H9 (cell line): ENCODE data around the gene NKRF. TPM values are rescaled to one million over a fixed set of nuclear protein-coding genes. Genes with fewer than 3 reads are reported as not detected.

Experiments used
- DNase-seq: peaks from one replicate; pipeline ENCODE4 v3.0.0-alpha.2; 2017
- H2AFZ ChIP-seq: one replicate; pipeline ENCODE4 v1.6.1; 2013; ENCODE audit warnings: mild to moderate bottlenecking, low read length, control low read depth, moderate library complexity
- H2AK5ac ChIP-seq: 2 replicates; pipeline ENCODE4 v1.6.1; 2013; ENCODE audit warnings: low read length, control low read depth, mixed read lengths; ENCODE audit not compliant: insufficient read length
- H2BK120ac ChIP-seq: one replicate; pipeline ENCODE4 v1.6.1; 2013; ENCODE audit warnings: low read depth, mild to moderate bottlenecking, low read length, control low read depth, inconsistent platforms; ENCODE audit not compliant: poor library complexity, severe bottlenecking
- H2BK12ac ChIP-seq: 2 replicates; pipeline ENCODE4 v1.6.1; 2013; ENCODE audit warnings: low read length, control low read depth, mixed read lengths, low read depth; ENCODE audit not compliant: insufficient read length
- H2BK15ac ChIP-seq: 2 replicates; pipeline ENCODE4 v1.6.1; 2013; ENCODE audit warnings: low read depth, low read length, control low read depth
- H2BK20ac ChIP-seq: one replicate; pipeline ENCODE4 v1.6.1; 2013; ENCODE audit warnings: low read depth, mild to moderate bottlenecking, low read length, control low read depth, inconsistent platforms; ENCODE audit not compliant: poor library complexity, severe bottlenecking
- H2BK5ac ChIP-seq: 2 replicates; pipeline ENCODE4 v1.6.1; 2013; ENCODE audit warnings: low read length, control low read depth, mixed read lengths; ENCODE audit not compliant: insufficient read length
- H3K14ac ChIP-seq: 2 replicates; pipeline ENCODE4 v1.6.1; 2013; ENCODE audit warnings: low read length, control low read depth; ENCODE audit not compliant: insufficient read depth
- H3K18ac ChIP-seq: 2 replicates; pipeline ENCODE4 v1.6.1; 2013; ENCODE audit warnings: low read depth, mild to moderate bottlenecking, mixed read lengths, low read length, control low read depth; ENCODE audit not compliant: insufficient read length
- H3K23ac ChIP-seq: 2 replicates; pipeline ENCODE4 v1.6.1; 2013; ENCODE audit warnings: low read length, control low read depth, mixed read lengths, low read depth; ENCODE audit not compliant: insufficient read length
- H3K23me2 ChIP-seq: 2 replicates; pipeline ENCODE4 v1.6.1; 2013; ENCODE audit warnings: low read depth, mild to moderate bottlenecking, mixed read lengths, low read length, control low read depth; ENCODE audit not compliant: insufficient read length, poor library complexity, severe bottlenecking
- H3K27ac ChIP-seq: 2 replicates; pipeline ENCODE4 v1.5.1; 2013; ENCODE audit warnings: low read length, control low read depth, mixed read lengths, low read depth; ENCODE audit not compliant: insufficient read length
- H3K27me3 ChIP-seq: 2 replicates; pipeline ENCODE4 v1.6.1; 2013; ENCODE audit warnings: low read length, control low read depth, inconsistent platforms; ENCODE audit not compliant: insufficient read depth
- H3K4ac ChIP-seq: 2 replicates; pipeline ENCODE4 v1.6.1; 2013; ENCODE audit warnings: low read depth, mild to moderate bottlenecking, control low read depth, inconsistent platforms, low read length, moderate library complexity
- H3K4me1 ChIP-seq: 2 replicates; pipeline ENCODE4 v1.6.1; 2013; ENCODE audit warnings: low read length, control low read depth, inconsistent platforms; ENCODE audit not compliant: insufficient read depth
- H3K4me2 ChIP-seq: 2 replicates; pipeline ENCODE4 v1.6.1; 2013; ENCODE audit warnings: low read length, control low read depth, mixed read lengths; ENCODE audit not compliant: insufficient read length, insufficient read depth
- H3K56ac ChIP-seq: 2 replicates; pipeline ENCODE4 v1.6.1; 2013; ENCODE audit warnings: low read depth, mild to moderate bottlenecking, mixed read lengths, low read length, control low read depth; ENCODE audit not compliant: insufficient read length
- H3K79me1 ChIP-seq: 2 replicates; pipeline ENCODE4 v1.6.1; 2013; ENCODE audit warnings: low read depth, mild to moderate bottlenecking, moderate library complexity, low read length, control low read depth, inconsistent platforms; ENCODE audit not compliant: insufficient read depth, poor library complexity, severe bottlenecking
- H3K79me2 ChIP-seq: 2 replicates; pipeline ENCODE4 v1.6.1; 2013; ENCODE audit warnings: low read length, control low read depth, inconsistent platforms; ENCODE audit not compliant: insufficient read depth
- H3K9ac ChIP-seq: 2 replicates; pipeline ENCODE4 v1.6.1; 2013; ENCODE audit warnings: low read length, control low read depth, mixed read lengths; ENCODE audit not compliant: insufficient read length; ENCODE audit errors: extremely low read depth
- H3K9me3 ChIP-seq: one replicate; pipeline ENCODE4 v1.6.1; 2013; ENCODE audit warnings: low read depth, low read length, inconsistent platforms; ENCODE audit not compliant: control insufficient read depth
- H3T11ph ChIP-seq: one replicate; pipeline ENCODE4 v1.6.1; 2013; ENCODE audit warnings: mild to moderate bottlenecking, low read length, control low read depth, inconsistent platforms
- H4K20me1 ChIP-seq: one replicate; pipeline ENCODE4 v1.6.1; 2013; ENCODE audit not compliant: control insufficient read depth, insufficient read length, insufficient read depth
- H4K5ac ChIP-seq: 2 replicates; pipeline ENCODE4 v1.6.1; 2013; ENCODE audit warnings: low read depth, mild to moderate bottlenecking, mixed read lengths, low read length, control low read depth; ENCODE audit not compliant: insufficient read length
- H4K8ac ChIP-seq: replicated peaks from 2 replicates; pipeline ENCODE4 v1.6.1; 2013; ENCODE audit warnings: low read length, control low read depth, mixed read lengths, low read depth; ENCODE audit not compliant: insufficient read length
- H4K91ac ChIP-seq: 2 replicates; pipeline ENCODE4 v1.6.1; 2013; ENCODE audit warnings: low read depth, mild to moderate bottlenecking, moderate library complexity, mixed read lengths, low read length, control low read depth; ENCODE audit not compliant: insufficient read length
- H3K27ac Mint-ChIP-seq, 3 experiments: 2 replicates in 2 of 3; 3 replicates in 1 of 3; pipeline ENCODE4 v1.8.0; 2020 to 2021; ENCODE audit warnings: mixed read lengths in 3 of 3, mild to moderate bottlenecking in 1 of 3, moderate library complexity in 1 of 3
- H3K27me3 Mint-ChIP-seq: 2 replicates; pipeline ENCODE4 v1.8.0; 2021; ENCODE audit warnings: low read depth, mild to moderate bottlenecking, moderate library complexity, mixed read lengths
- H3K36me3 Mint-ChIP-seq, 3 experiments: 2 replicates in 2 of 3; 3 replicates in 1 of 3; pipeline ENCODE4 v1.8.0; 2020 to 2021; ENCODE audit warnings: low read depth in 3 of 3, mixed read lengths in 3 of 3; ENCODE audit not compliant: insufficient read depth in 1 of 3
- H3K4me1 Mint-ChIP-seq, 2 experiments: 2 replicates each; pipeline ENCODE4 v1.8.0; 2020; ENCODE audit warnings: mixed read lengths in 2 of 2
- H3K4me3 Mint-ChIP-seq, 2 experiments: 2 replicates in 1 of 2; 3 replicates in 1 of 2; pipeline ENCODE4 v1.8.0; 2020 to 2021; ENCODE audit warnings: mild to moderate bottlenecking in 2 of 2, mixed read lengths in 2 of 2, moderate library complexity in 1 of 2
- H3K9me3 Mint-ChIP-seq, 2 experiments: 2 replicates in 1 of 2; 3 replicates in 1 of 2; pipeline ENCODE4 v1.8.0; 2020; ENCODE audit warnings: mild to moderate bottlenecking in 2 of 2, mixed read lengths in 2 of 2, moderate library complexity in 1 of 2
- WGBS: extraction: QIAGEN DNeasy Blood & Tissue Kit; methylation state at CpG from one replicate; pipeline ENCODE4 v1.1.7; 2013; ENCODE audit warnings: missing lambda C conversion rate, low lambda C conversion rate, mixed read lengths; ENCODE audit not compliant: insufficient read length; ENCODE audit errors: extremely low coverage; 5-methylcytosine and 5-hydroxymethylcytosine counted together
- total RNA-seq: library from RNA; stranded (reverse); gene quantifications from 2 replicates; pipeline ENCODE4 v1.2.1, GENCODE V29; 2021
- TF ChIP-seq, protein P1 (sequence below): fragments of 200-600 bp; sonication (generic); conservative IDR thresholded peaks from 3 replicates; pipeline ENCODE4 v1.8.0; 2021; ENCODE audit warnings: antibody characterized with exemption, mild to moderate bottlenecking

NKRF gene
- total RNA-seq, 1 experiment from 2014 or later, result 15.1 TPM

DNA sequence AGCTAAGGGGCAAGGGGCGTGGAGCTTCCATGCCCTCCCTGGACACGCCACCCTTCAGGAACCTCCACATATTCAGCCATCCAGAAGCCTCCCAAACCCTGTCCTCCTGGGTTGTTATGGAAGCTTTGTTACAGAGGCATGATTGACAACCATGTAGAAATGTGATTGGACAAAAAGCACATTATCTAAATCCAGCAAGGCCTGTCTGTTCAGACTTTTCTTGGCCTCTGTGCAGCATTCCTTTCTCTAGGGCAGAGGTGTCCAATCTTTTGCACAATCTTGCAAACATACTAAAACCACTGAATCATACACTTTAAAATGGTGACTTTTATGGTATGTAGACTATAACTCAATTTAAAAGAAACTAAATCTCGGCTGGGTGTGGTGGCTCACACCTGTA, 53.7 kb downstream of the NKRF start:
- Histone ChIP-seq H3K27ac (no peak overlapping the region), H2BK120ac (no peak overlapping the region), H4K91ac (no peak overlapping the region), H3K9ac (no peak overlapping the region), H3K18ac (no peak overlapping the region), H2BK12ac (no peak overlapping the region), H3K23ac (no peak overlapping the region), H3K56ac (no peak overlapping the region), H3K27me3 (no peaks in the 10 kb centered on the region), H3K4me1 (no peaks in the 10 kb centered on the region), H4K5ac (no peak overlapping the region), H2BK15ac (no peak overlapping the region), H4K8ac (no peak overlapping the region), H3K4me2 (no peak overlapping the region), H2AFZ (no peak overlapping the region), H2BK20ac (no peak overlapping the region), H3T11ph (no peak overlapping the region), H3K4ac (no peak overlapping the region), H3K79me1 (no peaks in the 10 kb centered on the region), H2BK5ac (no peak overlapping the region), H3K79me2 (no peaks in the 10 kb centered on the region), H3K23me2 (no peaks in the 10 kb centered on the region), H4K20me1 (no peaks in the 10 kb centered on the region), H3K14ac (no peak overlapping the region), H2AK5ac (no peak overlapping the region), H3K9me3 (peaks cover 21% of the 10 kb centered on the region)
- no CpG with 5 or more reads among the region's 3 CpGs for WGBS
- Mint-ChIP-seq H3K4me1 (no peaks in the 10 kb centered on the region), H3K4me3 (no peak overlapping the region), H3K9me3 (peaks cover 61 to 67% of the 10 kb centered on the region in 2 experiments), H3K27me3 (no peaks in the 10 kb centered on the region), H3K36me3 (peaks cover 0 to 27% (median 8%) of the 10 kb centered on the region in 3 experiments; a peak in 6 of 7 replicates), H3K27ac (no peak overlapping the region)
- TF ChIP-seq, protein P1, sequence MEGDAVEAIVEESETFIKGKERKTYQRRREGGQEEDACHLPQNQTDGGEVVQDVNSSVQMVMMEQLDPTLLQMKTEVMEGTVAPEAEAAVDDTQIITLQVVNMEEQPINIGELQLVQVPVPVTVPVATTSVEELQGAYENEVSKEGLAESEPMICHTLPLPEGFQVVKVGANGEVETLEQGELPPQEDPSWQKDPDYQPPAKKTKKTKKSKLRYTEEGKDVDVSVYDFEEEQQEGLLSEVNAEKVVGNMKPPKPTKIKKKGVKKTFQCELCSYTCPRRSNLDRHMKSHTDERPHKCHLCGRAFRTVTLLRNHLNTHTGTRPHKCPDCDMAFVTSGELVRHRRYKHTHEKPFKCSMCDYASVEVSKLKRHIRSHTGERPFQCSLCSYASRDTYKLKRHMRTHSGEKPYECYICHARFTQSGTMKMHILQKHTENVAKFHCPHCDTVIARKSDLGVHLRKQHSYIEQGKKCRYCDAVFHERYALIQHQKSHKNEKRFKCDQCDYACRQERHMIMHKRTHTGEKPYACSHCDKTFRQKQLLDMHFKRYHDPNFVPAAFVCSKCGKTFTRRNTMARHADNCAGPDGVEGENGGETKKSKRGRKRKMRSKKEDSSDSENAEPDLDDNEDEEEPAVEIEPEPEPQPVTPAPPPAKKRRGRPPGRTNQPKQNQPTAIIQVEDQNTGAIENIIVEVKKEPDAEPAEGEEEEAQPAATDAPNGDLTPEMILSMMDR, result no peak
- no peak for DNase-seq
